Osteocyte (in vitro differentiated cells): ENCODE measurements around the gene OVOL3. TPM values are rescaled to one million over a fixed set of nuclear protein-coding genes. Genes with fewer than 3 reads are reported as not detected.
"Not testable (repeated sequence)": the region's sequence is repeated elsewhere in the genome, so short reads cannot be mapped to it uniquely, and the experiment has no call there.

Experiments used
- DNase-seq: peaks from one replicate; pipeline ENCODE4 v3.0.0; 2021; ENCODE audit warnings: mixed read lengths; ENCODE audit not compliant: unreplicated experiment; ENCODE audit errors: extremely low spot score
- H3K27ac Mint-ChIP-seq: one replicate; pipeline ENCODE4 v1.8.0; 2021; ENCODE audit warnings: mild to moderate bottlenecking, mixed read lengths; ENCODE audit not compliant: unreplicated experiment
- H3K27me3 Mint-ChIP-seq: one replicate; pipeline ENCODE4 v1.8.0; 2021; ENCODE audit warnings: mixed read lengths; ENCODE audit not compliant: unreplicated experiment
- H3K36me3 Mint-ChIP-seq: one replicate; pipeline ENCODE4 v1.8.0; 2021; ENCODE audit warnings: mixed read lengths; ENCODE audit not compliant: unreplicated experiment
- H3K4me1 Mint-ChIP-seq: one replicate; pipeline ENCODE4 v1.8.0; 2021; ENCODE audit warnings: mixed read lengths; ENCODE audit not compliant: unreplicated experiment
- H3K4me3 Mint-ChIP-seq: one replicate; pipeline ENCODE4 v1.8.0; 2021; ENCODE audit warnings: mild to moderate bottlenecking, moderate library complexity, mixed read lengths; ENCODE audit not compliant: unreplicated experiment
- H3K9me3 Mint-ChIP-seq: one replicate; pipeline ENCODE4 v1.8.0; 2021; ENCODE audit warnings: mixed read lengths; ENCODE audit not compliant: unreplicated experiment
- CTCF ChIP-seq: fragments of 200-600 bp; sonication (generic); IDR thresholded peaks from 2 replicates; pipeline ENCODE4 v1.5.0; 2021; ENCODE audit warnings: antibody characterized with exemption, mild to moderate bottlenecking, moderate library complexity
- long read RNA-seq: library from polyadenylated mRNA; unstranded; transcript quantifications from one replicate; pipeline ENCODE4 v2.0.0, GENCODE V29; 2021
- total RNA-seq: library from RNA; stranded (reverse); gene quantifications from 2 replicates; pipeline ENCODE4 v1.2.1, GENCODE V29; 2021

Gene OVOL3
- total RNA-seq, result not detected in 2 replicates
- long read RNA-seq, result 0 reads

DNA sequence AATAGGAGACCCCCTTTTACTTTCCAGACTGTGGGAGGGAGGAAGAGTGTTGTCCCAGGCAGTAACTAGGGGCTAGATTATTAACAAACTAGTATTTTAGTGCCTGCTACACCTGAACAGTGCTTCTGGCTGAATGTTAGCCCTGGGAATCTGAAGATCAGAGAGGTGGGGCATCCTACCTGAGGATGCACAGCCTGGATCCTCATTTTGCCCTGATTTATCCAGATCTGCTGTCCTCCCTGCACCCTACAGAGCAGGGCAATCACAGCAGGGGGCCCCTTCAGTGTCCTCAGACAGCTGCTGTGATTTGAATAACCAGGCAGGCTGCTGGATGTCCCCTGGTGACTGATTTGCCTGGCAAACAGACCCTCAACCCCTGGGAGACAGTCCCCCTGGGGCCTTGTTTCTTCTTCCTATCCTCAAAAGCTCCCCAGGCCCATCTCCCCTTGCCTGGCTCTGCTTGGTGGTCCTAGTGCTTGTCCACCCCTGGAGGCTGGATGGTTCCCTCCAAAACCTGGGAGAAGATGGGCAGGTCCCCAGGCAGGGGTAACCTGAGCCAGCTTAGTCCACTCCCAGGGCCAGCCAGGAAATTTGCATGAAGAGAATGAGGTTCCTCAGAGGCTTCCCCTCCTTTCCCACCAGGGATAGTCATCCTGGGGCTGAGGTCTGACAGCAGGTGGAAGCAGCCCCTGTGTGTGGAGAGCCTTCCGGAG lies at the start of gene OVOL3:
Gene OVOL3 (plus strand): TSS at position 657 of the 713 bp plus-strand sequence. CDS start 60 bp downstream, outside the sequence.
- DNase-seq, result no peak
- Mint-ChIP-seq H3K27me3 (no peaks in the 10 kb centered on the region), H3K4me1 (peaks cover 14% of the 10 kb centered on the region), H3K4me3 (peak within 1 kb of the TSS; percentile 6), H3K27ac (no peak within 1 kb of the TSS), H3K36me3 (peaks cover 4% of the 10 kb centered on the region), H3K9me3 (no peaks in the 10 kb centered on the region)
- TF ChIP-seq CTCF, result no peak

- DNase-seq, result no peak
- no peak for TF ChIP-seq CTCF
- no peak overlapping the region for H3K4me3 Mint-ChIP-seq
- H3K27me3 Mint-ChIP-seq, result no peaks in the 10 kb centered on the region
- no peaks in the 10 kb centered on the region for H3K9me3 Mint-ChIP-seq
- no peak overlapping the region for H3K27ac Mint-ChIP-seq
- H3K36me3 Mint-ChIP-seq, result peaks cover 2% of the 10 kb centered on the region
- H3K4me1 Mint-ChIP-seq, result peaks cover under 1% of the 10 kb centered on the region
Measured at GRCh38 chr19:36061367-36061766, 49.6 kb upstream of the OVOL3 start.

GRCh38 chr19:36064826-36065225 lies 46.1 kb upstream of the OVOL3 start:
- H3K4me3 Mint-ChIP-seq, result no peak overlapping the region
- no peaks in the 10 kb centered on the region for H3K4me1 Mint-ChIP-seq
- no peak for TF ChIP-seq CTCF
- peaks cover 5% of the 10 kb centered on the region for H3K36me3 Mint-ChIP-seq
- no peaks in the 10 kb centered on the region for H3K9me3 Mint-ChIP-seq
- H3K27ac Mint-ChIP-seq, result no peak overlapping the region
- H3K27me3 Mint-ChIP-seq, result no peaks in the 10 kb centered on the region
- DNase-seq, result no peak

GRCh38 chr19:36067681-36068080 lies 43.3 kb upstream of the OVOL3 start:
- Mint-ChIP-seq H3K27ac (no peak overlapping the region), H3K27me3 (no peaks in the 10 kb centered on the region), H3K4me1 (peaks cover 6% of the 10 kb centered on the region), H3K36me3 (peaks cover 9% of the 10 kb centered on the region), H3K4me3 (no peak overlapping the region), H3K9me3 (no peaks in the 10 kb centered on the region)
- no peak for DNase-seq
- TF ChIP-seq CTCF, result no peak

DNA sequence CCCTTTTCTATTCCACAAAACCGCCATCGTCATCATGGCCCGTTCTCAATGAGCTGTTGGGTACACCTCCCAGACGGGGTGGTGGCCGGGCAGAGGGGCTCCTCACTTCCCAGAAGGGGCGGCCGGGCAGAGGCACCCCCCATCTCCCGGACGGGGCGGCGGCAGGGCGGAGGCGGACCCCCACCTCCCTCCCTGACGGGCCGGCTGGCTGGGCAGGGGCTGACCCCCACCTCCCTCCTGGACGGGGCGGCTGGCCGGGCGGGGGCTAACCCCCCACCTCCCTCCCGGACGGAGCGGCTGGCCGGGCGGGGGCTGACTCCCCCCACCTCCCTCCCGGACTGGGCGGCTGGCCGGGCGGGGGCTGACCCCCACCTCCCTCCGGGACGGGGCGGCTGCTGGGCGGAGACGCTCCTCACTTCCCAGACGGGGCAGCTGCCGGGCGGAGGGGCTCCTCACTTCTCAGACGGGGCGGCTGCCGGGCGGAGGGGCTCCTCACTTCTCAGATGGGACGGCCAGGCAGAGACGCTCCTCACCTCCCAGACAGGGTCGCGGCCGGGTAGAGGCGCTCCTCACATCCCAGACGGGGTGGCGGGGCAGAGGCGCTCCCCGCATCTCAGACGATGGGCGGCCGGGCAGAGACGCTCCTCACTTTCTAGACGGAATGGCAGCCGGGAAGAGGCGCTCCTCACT lies 42.0 kb upstream of the OVOL3 start:
- not testable (repeated sequence) for H3K27ac Mint-ChIP-seq, H3K4me3 Mint-ChIP-seq, H3K27me3 Mint-ChIP-seq, H3K4me1 Mint-ChIP-seq, DNase-seq, H3K36me3 Mint-ChIP-seq, H3K9me3 Mint-ChIP-seq
